NCI-H446 treated with DMSO at 0.1 percent for 48 hours (cell line): ENCODE measurements around the gene PAF1.
A peak's percentile ranks its signal among the peaks of the same experiment; 100 is the strongest.
"Not testable (repeated sequence)": the region's sequence is repeated elsewhere in the genome, so short reads cannot be mapped to it uniquely, and the experiment has no call there.

Experiments used
- DNase-seq: peaks from one replicate; lab custom pipeline; 2025; lab: John Stamatoyannopoulos, UW

The PAF1 gene

DNA sequence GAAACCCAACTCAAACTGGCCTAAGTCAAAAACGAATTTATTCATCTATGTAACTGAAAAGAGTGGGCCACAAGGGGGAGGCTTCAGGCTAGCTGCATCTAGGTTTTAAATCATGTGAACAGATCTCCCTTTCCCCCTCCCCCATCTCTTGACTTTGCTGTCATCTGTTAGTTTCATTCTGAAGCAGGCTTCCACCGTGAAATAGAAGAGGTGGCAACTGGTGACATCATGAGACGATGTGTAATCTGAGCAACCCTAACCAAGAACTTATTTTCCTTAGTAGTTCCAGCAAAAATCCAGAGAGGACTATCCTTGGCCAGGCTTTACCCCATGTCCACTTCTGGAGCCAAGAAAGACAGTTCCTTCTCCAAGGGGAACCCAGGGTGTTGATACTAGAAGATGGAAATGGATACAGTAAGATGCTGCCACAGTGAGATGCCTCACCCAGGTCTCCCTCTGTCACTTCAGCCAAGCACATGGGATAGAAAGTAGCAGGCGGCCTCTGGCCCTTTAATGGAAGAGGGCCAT, 39.3 kb downstream of the PAF1 start:
- no peak for DNase-seq

- no peak for DNase-seq
These were observed 40.8 kb downstream of the PAF1 start for GRCh38 chr19:39350156-39350555.

DNA sequence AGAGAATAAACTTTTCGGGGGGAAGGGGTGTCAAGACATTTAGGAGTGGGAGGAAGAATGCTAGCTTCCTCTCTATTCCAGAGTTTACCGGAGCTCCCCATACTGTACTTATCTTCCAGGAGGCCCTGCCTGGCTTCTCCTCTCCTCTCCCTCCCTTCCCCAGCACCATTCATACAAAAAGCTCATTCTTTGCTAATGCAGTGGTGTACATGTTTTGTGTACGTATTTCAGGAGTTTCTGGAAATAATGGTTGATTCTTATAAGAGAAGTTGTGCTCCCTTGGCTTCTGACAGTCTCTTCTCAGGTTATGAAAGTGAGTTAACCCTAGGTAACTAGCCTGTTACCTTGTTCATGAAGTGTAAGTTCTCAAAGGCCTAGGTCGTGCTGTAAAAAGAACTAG, 41.6 kb downstream of the PAF1 start:
- DNase-seq = no peak

DNA sequence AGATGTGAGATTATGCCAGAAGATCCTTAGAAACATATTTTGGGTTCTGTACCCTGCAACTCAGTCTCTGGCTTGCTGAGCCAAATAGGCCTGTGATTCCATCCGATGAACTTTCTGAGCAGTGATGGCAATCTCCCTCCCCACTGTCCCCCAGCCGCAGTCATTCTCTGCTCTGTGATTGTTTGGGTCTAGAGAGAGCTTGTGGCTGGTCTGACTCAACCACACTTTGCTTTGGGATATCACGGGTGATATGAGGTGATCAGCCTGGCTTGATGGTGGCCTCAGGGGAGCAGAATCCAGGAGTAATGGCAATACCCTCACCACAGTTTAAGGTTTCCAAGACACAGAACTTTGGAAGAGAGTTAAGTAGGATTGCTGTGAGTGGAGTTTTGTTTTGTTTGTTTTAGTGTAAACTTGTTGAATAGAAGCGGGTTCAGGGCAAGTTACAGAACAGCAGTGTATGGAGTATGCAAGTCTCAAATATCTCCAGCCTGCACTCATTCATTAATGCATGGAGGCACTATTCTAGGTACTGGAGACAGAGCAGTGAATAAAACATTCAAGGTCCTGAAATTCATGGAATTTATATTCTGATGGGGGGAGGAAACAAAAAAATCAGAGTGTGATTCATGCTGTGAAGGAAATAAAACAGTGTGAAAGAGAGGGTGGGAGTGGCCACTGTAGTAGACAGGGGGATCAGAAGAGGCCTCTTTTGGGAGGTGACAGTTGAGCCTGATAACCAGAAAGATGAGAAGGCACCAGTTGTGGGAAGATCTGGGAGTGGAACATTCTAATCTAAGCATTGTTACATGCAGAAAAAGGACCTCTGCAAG, 43.4 kb downstream of the PAF1 start:
- no peak for DNase-seq

DNA sequence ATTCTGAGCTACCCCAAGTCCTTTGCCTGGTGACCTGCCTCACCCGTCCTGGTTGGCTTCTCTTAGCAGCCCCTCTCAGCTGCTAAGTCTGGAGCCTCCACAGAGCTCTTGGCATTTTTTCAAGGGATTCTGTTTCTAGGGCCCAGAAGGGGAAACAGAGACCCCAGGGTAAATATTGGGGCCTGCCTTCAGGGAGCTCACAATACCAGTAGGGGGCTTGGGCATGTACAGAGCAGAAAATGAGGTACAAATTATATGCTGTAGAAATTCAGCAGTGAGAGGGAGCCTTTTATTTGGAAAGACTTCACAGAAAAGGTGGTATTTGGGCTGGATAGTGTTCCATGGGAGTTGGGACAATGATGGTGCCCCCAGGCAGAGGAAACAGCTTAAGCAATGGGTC, 45.0 kb downstream of the PAF1 start:
- DNase-seq = no peak

GRCh38 chr19:39342647-39343305, 48.1 kb downstream of the PAF1 start:
- DNase-seq = no peak

DNA sequence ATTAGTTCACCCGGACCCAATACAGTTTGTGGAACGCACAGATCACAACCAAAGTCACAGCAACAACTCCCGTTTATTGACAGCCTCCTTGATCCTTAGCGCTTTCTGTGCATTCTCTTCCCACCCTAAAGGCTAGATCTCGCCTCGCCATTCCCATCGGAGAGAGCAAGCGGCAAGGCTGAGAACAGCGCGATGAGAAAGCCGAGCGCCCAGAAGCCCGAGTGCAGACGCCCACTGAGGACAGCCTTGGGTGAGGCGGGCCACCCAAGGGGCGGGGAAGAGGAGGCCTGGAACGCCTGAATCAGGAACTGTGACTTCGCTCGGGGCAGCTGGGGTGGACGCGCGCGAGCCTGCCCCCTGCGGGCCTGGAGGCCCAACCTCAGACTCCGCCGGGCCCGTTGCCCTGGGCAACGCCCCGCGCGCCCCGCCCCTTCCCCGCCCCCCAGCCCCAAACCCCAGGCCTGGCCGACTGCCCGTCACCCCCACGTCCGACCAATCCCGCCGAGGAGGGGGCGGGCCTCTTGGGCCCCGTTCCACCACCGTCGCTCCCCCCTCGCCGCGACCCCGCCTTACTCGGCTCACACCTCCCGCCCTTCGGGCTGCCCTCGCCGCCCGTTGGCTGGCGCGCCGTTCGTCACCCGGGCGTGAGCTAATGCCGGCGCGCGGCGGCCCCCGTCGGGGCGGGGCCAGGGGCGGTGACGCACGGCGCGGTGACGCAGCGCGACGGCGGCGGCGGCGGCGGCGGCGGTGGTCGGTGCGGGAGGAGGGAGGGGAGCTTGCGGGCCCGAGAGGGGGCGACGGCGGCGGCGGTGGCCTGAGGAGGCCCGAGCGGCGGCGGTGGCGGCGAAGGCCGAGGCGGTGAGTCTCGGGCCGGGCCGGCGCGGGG, 48.9 kb downstream of the PAF1 start, which contains the start of gene SAMD4B:
TSS of gene SAMD4B (plus strand) at position 703 of the 886 bp plus-strand sequence. CDS start 14,473 bp downstream, outside the sequence.
- peak; percentile 99 for DNase-seq

DNA sequence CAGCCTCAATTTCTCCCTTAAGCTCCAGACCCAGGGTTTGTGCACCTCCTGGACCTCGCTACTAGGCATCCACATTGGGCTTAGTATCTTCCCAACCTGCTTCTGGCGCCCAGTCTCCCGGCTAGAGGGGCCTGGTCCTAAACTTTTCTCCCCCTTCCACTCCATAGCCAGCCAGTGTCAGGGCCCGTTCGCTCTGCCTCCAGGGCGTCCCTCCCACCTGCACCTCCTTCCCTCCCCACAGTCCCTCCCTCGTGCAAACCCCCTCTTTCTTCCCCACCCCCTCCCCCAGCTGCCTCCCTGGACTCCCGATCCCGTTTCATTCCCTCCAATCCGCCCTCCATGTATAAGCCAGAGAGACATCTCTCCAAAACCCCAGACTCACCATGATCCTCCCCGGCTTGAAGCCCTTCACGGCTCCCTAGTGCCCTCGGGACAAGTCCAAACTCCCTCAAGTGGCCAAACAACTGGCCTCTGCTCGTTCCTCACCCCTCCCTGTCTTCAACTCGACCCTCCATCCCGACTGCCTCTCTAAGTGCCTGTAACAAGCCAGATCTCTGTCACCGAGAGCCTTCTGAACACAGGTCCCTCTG, 49.7 kb downstream of the PAF1 start:
- no peak for DNase-seq

DNA sequence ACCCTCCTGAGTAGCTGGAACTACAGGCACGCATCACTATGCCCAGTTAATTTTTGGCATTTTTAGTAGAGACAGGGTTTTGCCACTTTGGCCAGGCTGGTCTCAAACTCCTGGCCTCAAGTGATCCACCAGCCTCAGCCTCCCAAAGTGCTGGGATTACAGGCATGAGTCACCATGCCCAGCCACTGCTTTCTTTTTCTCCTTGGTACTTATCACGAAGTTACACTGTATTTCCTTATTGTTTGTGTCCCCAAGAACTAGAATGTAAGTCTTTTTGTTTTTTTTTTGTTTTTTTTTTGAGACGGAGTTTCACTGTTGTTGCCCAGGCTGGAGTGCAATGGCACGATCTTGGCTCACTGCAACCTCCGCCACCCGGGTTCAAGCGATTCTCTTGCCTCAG, 50.8 kb downstream of the PAF1 start:
- DNase-seq = not testable (repeated sequence)

DNA sequence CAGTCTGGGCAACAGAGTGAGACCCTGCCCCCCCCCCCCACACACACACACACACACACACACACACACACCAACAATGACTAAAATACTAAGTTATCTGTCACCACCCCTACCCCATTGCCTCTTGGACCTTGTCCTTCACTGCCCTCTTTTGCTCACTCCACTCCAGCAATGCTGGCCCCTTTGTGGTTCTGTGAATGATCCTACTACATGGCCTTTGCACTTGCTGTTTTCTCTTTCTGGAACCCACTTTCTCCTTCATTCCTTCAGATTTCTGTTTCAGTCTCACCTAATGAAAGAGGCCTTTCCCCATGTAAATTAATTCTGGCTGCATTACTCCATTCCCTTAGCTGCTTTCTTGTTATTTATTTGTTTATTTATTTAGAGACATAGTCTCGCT, 51.2 kb downstream of the PAF1 start:
- DNase-seq = no peak

DNA sequence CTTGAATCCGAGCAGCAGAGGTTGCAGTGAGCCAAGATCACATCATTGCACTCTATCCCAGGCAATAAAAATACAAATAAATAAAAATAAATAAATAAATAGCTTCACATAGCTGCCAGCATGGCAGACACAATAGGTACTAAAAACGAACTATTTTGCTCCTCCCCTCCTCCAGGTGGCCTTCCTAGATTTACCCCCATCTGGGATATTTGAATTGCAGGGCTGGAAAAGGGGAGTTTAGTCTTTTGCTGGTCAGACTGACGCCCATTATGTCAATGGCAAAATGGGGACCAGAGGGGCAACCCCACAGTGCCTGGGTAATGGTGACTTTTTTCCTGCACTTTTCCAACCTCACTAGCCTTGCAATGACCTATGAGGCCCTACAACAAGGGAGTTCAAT, 54.4 kb downstream of the PAF1 start:
- DNase-seq = no peak
